HT1080 (cell line): ENCODE measurements around the gene KIZ. TPM values are rescaled to one million over a fixed set of nuclear protein-coding genes. Genes with fewer than 3 reads are reported as not detected.
"Not testable (repeated sequence)": the region's sequence is repeated elsewhere in the genome, so short reads cannot be mapped to it uniquely, and the experiment has no call there.

Source experiments
- DNase-seq: peaks from one replicate; pipeline ENCODE4 v3.0.0-alpha.2; 2015; ENCODE audit warnings: low read depth
- total RNA-seq: library from RNA; depleted of rRNA; stranded (reverse); fragments of >200 nt; shearing (Covaris generic); gene quantifications from 2 replicates; pipeline ENCODE4 v1.2.3, GENCODE V29; 2014

The KIZ gene
- total RNA-seq, 1 experiment from 2014 or later, result 6.7 TPM

DNA sequence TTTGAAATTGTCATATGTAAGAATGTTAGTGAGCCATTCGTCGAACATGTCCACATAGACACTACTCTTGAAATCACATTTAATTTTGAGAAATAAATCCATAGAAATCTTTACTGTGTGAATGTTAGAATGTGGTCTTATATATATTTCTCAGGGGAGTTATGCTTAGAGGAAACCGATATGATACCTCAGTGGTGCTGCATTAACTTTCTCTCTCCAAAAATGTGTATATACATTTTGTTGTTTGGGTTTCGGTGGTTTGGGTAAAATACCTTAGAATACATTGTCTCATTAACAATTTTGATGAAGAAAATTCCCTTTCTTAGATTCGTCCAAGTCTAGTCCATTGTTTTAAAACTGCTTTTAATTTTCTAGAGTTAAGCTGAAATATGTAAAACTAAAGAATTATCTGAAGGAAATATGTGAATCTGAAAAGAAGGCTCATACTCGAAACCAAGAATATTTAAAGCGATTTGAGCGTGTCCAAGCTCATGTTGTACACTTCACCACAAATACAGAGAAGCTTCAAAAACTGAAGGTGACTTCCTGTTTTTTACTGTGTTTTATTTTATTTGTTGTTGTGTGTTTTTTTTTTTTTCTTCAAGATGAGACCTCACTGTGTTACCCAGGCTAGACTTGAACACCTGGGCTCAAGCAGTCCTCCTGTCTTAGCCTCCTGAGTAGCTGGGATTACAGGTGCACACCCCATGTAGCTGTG, 10.3 kb downstream of the KIZ start:
- DNase-seq, result no peak

DNA sequence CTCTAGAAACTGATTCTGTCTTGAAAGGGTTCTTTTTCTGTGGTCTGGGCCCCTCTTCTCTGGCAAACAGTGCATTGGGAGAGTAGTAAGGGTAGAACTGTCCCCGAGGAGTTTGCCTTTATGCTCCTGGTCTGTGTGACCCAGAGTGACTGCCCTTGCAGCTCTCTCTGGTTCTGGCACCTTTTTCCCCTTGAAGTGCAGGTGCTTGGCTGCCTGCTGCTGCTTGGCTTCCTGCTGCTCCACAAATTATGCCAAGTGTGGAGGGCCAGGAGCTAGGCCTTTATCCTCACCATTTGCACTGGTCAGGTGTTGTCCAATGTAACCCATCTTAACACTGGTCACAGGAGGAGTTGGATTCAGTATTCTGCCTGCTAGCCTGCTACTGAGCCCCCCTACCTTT, 11.2 kb downstream of the KIZ start:
- DNase-seq, result no peak

DNA sequence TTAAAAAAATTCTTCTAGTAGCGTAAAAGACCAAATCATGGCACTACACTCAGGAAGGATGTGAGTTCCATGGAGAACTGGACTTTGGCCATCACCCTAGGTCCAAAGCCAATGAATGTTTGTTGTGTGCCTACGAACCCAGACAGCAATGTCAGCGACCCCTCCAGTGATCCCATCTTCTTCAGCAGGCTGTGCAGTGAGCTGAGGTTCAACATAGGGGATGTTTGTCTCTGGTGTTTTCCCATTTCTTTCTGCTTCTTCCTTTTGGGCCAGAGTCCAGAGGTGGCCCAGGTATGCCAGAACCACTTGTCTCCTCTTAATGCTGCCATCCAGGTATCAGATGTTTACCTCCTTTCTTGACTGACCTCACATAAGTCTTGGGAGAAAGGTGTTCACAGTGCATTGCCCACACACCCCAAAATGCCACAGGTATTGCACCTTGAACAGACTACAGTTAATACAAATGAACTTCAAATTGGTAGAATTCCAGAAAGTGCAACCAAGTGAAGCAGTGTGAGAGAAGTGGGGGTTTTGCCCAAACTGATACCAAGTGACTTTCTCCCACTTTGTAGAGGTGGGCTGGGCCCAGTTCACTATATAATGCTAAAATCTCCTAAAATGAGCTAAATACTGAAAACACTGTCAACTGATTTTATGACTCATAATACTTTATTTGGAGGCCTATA, 14.1 kb downstream of the KIZ start:
- DNase-seq, result no peak

DNA sequence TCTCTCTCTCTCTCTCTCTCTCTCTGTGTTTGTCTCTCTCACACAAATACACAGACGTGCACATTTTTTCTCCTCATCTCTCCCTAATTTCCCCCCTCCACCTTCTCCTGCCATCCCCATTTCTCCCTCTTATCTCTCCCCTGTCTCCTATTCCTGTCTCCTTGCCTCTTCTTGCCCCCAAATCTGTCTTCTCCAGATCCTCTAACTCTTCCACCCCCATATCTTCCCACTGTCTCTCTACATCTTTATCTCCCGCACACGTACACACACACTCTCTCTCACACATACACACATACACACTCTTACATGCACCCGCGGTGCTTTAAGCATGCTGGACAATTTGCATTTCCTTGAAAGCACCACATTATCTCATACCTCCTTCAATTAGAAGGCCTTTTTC, 15.9 kb downstream of the KIZ start:
- no peak for DNase-seq

DNA sequence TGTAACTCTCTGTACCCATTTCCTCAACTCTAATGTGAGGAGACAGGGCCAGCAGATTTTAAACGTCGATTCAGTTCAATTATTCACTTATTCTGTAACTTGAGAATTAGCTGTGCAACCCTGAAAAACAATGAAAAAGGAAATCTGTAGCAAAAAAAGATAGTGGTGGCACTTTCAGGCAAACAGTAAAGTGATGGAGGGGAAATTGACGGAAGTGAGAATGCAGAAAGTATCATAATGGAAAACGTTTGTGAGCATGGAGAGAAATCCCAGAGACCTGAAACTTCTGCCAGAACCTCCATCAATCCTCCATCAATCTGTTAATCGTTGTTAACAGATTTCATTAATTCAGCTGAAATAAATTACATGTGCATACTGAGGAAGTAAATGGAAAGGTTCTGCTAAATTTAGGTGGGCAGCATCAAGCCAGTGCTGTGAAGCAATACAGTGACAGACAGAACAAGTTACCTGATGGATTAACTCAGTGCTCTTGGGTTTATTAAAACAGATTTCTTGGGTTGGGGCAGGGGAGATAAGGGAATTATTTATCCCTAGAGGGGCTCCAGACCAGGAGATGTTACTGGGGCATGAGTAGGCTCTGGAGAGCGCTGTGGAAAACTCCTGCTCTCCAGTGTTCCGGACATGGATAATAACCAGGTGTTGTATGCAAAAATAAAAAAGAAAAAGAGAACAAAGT, 17.5 kb downstream of the KIZ start:
- no peak for DNase-seq

- DNase-seq, result no peak
Observed at GRCh38 chr20:21145424-21145823, 19.5 kb downstream of the KIZ start.

DNA sequence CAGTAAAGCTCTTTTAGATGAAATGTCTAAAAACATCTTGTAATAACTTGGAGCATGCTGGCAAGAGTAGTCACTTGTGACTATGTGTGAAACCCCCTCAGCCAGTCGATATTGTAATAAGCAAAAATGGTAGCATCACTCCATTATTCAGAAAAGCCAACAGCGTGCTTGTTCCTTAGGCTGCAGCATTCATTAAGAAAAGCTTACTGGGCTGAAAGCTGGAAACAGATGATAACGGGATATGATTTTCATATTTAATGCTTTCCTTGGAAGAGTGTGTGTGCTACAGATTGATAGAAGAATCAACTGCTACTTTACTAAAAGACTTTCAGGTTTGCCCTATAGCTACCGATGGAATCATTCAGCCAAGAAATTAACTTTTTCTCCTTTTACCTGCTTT, 20.3 kb downstream of the KIZ start:
- no peak for DNase-seq

GRCh38 chr20:21147593-21147992, 21.7 kb downstream of the KIZ start:
- DNase-seq, result peak; percentile 68

DNA sequence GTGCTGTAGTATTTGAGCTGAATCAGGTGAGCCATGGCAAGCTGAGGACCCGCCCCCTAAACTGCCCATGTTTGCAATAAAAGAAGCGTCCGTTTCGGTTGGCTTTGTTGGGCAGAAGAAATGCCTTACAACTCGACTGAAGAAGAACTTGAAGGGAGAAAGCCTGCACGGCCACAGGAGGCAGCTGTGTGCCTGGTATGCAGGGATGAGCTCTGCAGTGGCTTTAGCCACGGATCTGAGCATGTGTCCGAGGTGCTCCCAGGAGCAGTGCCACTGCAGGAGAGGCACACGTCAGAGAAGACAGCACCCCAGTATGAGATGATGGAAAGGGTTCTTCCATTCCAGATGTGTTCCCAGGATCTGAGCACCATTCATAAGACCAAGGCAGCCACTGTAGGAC, 23.5 kb downstream of the KIZ start:
- no peak for DNase-seq

GRCh38 chr20:21151791-21152190, 25.9 kb downstream of the KIZ start:
- no peak for DNase-seq

DNA sequence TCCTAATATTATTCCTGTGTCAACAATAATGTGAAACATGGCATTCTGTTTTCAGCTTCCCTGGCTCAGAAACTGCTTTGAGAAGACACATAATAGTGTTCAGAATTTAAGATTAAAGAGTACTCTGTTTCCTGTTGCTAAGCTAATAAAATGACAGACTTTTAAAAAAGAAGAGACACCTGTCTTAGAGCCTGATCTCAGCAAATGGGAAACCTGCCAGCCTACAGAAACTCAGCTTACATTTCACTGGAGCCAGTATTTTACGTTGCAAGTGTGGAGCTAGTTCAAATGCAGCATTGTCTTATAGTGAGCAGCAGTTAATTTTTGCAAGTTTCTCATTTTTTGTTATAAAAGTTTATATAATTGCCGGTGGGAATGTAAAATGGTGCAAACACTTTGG, 28.8 kb downstream of the KIZ start:
- no peak for DNase-seq

DNA sequence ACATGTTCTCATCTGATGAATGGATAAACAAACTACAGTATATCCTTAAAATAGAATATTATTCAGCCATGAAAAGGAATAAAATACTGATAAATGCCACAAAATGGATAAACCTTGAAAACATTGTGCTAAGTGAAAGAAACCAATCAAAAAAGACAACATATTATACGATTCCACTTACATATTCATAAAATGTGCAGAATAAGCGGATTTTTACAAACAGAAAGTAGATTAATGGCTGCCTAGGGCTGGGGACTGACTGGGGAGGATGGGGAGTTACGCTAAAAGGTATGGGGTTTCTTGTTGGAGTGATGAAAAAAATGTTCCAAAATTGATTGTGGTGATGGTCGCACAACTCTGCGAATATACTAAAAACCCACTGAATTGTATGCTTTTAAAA, 29.4 kb downstream of the KIZ start:
- no peak for DNase-seq

- DNase-seq, result no peak
Observed at GRCh38 chr20:21156266-21156665, 30.4 kb downstream of the KIZ start.

- no peak for DNase-seq
Observed at GRCh38 chr20:21157006-21157405, 31.1 kb downstream of the KIZ start.

- DNase-seq, result no peak
Observed at GRCh38 chr20:21159658-21160380, 33.9 kb downstream of the KIZ start.

GRCh38 chr20:21161926-21162325, 36.0 kb downstream of the KIZ start:
- DNase-seq, result no peak

DNA sequence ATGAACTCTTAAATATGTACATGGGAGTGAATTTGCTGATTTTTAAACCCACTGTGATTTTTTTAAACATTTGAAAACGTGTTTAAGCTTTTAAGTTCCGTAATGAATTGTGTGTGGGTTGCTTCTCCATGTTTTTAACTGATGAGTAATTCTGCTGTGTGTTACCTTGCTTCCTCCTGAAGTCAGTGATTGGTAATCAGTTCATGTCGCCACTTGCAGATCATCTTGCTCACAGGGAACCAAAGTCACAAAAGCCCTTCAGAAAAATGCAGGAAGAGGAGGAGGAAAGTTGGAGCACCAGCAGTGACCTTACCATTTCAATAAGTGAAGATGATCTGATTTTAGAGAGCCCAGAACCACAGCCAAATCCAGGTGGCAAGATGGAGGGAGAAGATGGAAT, 36.7 kb downstream of the KIZ start:
- no peak for DNase-seq

GRCh38 chr20:21166801-21167200, 40.9 kb downstream of the KIZ start:
- DNase-seq, result peak; percentile 51

DNA sequence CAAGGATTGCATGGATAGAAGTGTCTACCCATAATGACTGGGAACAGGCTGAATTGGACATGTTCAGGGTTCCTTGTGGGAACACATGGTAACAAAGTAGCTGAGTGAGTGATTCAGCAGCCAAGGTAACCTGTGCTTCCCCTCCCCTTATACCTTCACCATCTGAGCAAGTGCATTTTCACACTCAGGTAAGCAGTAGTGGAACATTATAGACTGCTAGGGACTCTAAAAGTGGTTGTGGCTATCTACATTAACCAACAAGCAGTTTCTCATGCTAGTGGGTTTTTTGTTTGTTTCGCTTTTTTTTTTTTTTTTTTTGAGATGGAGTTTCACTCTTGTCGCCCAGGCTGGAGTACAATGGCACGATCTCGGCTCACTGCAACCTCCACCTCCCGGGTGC, 41.4 kb downstream of the KIZ start:
- no peak for DNase-seq

DNA sequence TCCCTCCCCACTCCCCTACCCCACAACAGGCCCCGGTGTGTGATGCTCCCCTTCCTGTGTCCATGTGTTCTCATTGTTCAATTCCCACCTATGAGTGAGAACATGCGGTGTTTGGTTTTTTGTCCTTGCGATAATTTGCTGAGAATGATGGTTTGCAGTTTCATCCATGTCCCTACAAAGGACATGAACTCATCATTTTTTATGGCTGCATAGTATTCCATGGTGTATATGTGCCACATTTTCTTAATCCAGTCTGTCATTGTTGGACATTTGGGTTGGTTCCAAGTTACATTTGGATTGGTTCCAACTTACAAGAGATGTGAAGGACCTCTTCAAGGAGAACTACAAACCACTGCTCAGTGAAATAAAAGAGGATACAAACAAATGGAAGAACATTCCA, 42.2 kb downstream of the KIZ start:
- not testable (repeated sequence) for DNase-seq

GRCh38 chr20:21172626-21173025, 46.7 kb downstream of the KIZ start:
- DNase-seq, result no peak

DNA sequence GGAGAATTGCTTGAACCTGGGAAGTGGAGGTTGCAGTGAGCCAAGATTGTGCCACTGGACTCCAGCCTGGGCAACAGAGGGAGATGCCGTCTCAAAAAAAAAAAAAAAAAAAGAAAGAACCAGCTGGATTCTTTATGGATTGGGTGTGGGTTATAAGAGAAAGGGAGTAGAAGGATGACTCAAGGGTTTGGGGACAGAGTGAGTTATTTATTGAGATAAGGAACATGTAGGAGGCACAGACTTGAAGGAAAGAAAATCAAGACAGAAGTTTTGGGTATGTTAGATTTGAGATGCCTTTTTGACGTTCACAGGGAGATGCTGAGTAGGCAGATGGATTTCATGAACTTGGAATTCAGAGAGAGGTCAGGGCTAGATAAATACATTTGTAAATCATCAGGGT, 47.6 kb downstream of the KIZ start:
- DNase-seq, result peak; percentile 11
